Measurements from ENCODE around the gene C11orf91.
A peak's percentile ranks its signal among the peaks of the same experiment; 100 is the strongest.
"Not testable (repeated sequence)": the region's sequence is repeated elsewhere in the genome, so short reads cannot be mapped to it uniquely, and the experiment has no call there.

The C11orf91 gene

GRCh38 chr11:33698921-33699320 lies 1.7 kb downstream of the C11orf91 start:
- DNase-seq (ENCODE audit: insufficient read length, low spot score) (no peak), FAIRE-seq (no peak)

- DNase-seq (ENCODE audit: insufficient read length, low spot score) (no peak), FAIRE-seq (no peak)
Observed at GRCh38 chr11:33697997-33698396, 2.6 kb downstream of the C11orf91 start.

GRCh38 chr11:33696931-33697638 lies 3.5 kb downstream of the C11orf91 start:
- no peak for DNase-seq (ENCODE audit: insufficient read length, low spot score)
- FAIRE-seq, result no peak

- DNase-seq (ENCODE audit: insufficient read length, low spot score) (no peak), FAIRE-seq (no peak)
Observed at GRCh38 chr11:33696411-33696810, 4.2 kb downstream of the C11orf91 start.

GRCh38 chr11:33695051-33695566 lies 5.5 kb downstream of the C11orf91 start:
- FAIRE-seq (no peak), DNase-seq (ENCODE audit: insufficient read length, low spot score) (no peak)

GRCh38 chr11:33694346-33695050 lies 6.1 kb downstream of the C11orf91 start:
- DNase-seq (ENCODE audit: insufficient read length, low spot score) (no peak), FAIRE-seq (no peak)

- FAIRE-seq (no peak), DNase-seq (ENCODE audit: insufficient read length, low spot score) (no peak)
Observed at GRCh38 chr11:33692541-33692940, 8.1 kb downstream of the C11orf91 start.

- FAIRE-seq (peak; percentile 55), DNase-seq (ENCODE audit: insufficient read length, low spot score) (peak; percentile 75)
Observed at GRCh38 chr11:33692013-33692504, 8.6 kb downstream of the C11orf91 start.

- DNase-seq (ENCODE audit: insufficient read length, low spot score) (no peak), FAIRE-seq (no peak)
Observed at GRCh38 chr11:33691066-33691864, 9.4 kb downstream of the C11orf91 start.

GRCh38 chr11:33690290-33691065 lies 10.1 kb downstream of the C11orf91 start:
- DNase-seq (ENCODE audit: insufficient read length, low spot score), result peak; percentile 62
- peak; percentile 80 for FAIRE-seq

GRCh38 chr11:33689501-33689900 lies 11.1 kb downstream of the C11orf91 start:
- FAIRE-seq (no peak), DNase-seq (ENCODE audit: insufficient read length, low spot score) (no peak)

GRCh38 chr11:33689085-33689484 lies 11.5 kb downstream of the C11orf91 start:
- no peak for DNase-seq (ENCODE audit: insufficient read length, low spot score)
- FAIRE-seq, result no peak

GRCh38 chr11:33687733-33688479 lies 12.7 kb downstream of the C11orf91 start:
- peak; percentile 64 for DNase-seq (ENCODE audit: insufficient read length, low spot score)
- FAIRE-seq, result peak; percentile 63

GRCh38 chr11:33685082-33685481 lies 15.5 kb downstream of the C11orf91 start:
- no peak for DNase-seq (ENCODE audit: insufficient read length, low spot score)
- no peak for FAIRE-seq

GRCh38 chr11:33684003-33684706 lies 16.5 kb downstream of the C11orf91 start:
- DNase-seq (ENCODE audit: insufficient read length, low spot score) (no peak), FAIRE-seq (no peak)

GRCh38 chr11:33682446-33682845 lies 18.2 kb downstream of the C11orf91 start:
- DNase-seq (ENCODE audit: insufficient read length, low spot score) (no peak), FAIRE-seq (no peak)

GRCh38 chr11:33682019-33682418 lies 18.6 kb downstream of the C11orf91 start:
- no peak for FAIRE-seq

GRCh38 chr11:33678616-33679015 lies 22.0 kb downstream of the C11orf91 start:
- DNase-seq (ENCODE audit: insufficient read length, low spot score); FAIRE-seq: not testable (repeated sequence)

More at GRCh38 chr11:33682019-33682418, 18.6 kb downstream of the C11orf91 start:
- no peak for DNase-seq (ENCODE audit: insufficient read length, low spot score)
